Heart right ventricle (tissue), 16 donors: Measurements from ENCODE around the gene CD8A. TPM values are rescaled to one million over a fixed set of nuclear protein-coding genes. Genes with fewer than 3 reads are reported as not detected.
"Not testable (repeated sequence)": the region's sequence is repeated elsewhere in the genome, so short reads cannot be mapped to it uniquely, and the experiment has no call there.

Experiments used
- ATAC-seq, 8 donors: fragments of 200-7000 bp; cut with Tn5 transposase; one replicate each; pipeline ENCODE4 v1.9.1; 2020; ENCODE audit warnings: mild to moderate bottlenecking in 8 of 8, moderate library complexity in 8 of 8, moderate number of reproducible peaks in 1 of 8
- DNase-seq, 2 donors: peaks; one replicate each; pipeline ENCODE4 v3.0.0-alpha.2; 2020
- H3K27ac ChIP-seq, 10 donors: fragments of 200-600 bp; sonication (generic) in 2 of 10; one replicate each; pipeline versions ENCODE4 v1.5.0 to v1.8.0; 2020 to 2022; ENCODE audit warnings: mild to moderate bottlenecking in 3 of 10
- H3K27me3 ChIP-seq, 7 donors: fragments of 200-600 bp; one replicate each; pipeline ENCODE4 v1.8.0; 2021 to 2022; ENCODE audit warnings: mild to moderate bottlenecking in 2 of 7
- H3K36me3 ChIP-seq, 9 donors: fragments of 200-600 bp; sonication (generic) in 1 of 9; one replicate each; pipeline versions ENCODE4 v1.5.0 to v1.8.0; 2020 to 2022; ENCODE audit warnings: mild to moderate bottlenecking in 2 of 9
- H3K4me1 ChIP-seq, 9 donors: fragments of 200-600 bp; sonication (generic) in 1 of 9; one replicate each; pipeline versions ENCODE4 v1.5.0 to v1.8.0; 2020 to 2022; ENCODE audit warnings: mild to moderate bottlenecking in 4 of 9
- H3K4me3 ChIP-seq, 10 donors: fragments of 200-600 bp; sonication (generic) in 2 of 10; one replicate each; pipeline versions ENCODE4 v1.5.0 to v1.8.0; 2020 to 2022; ENCODE audit warnings: mild to moderate bottlenecking in 7 of 10, moderate library complexity in 2 of 10
- H3K9me3 ChIP-seq, 11 donors: fragments of 200-600 bp in 10 of 11; sonication (generic) in 2 of 11; one replicate each; pipeline versions ENCODE4 v1.5.0 to v1.8.0; 2013 to 2022; ENCODE audit warnings: mild to moderate bottlenecking in 2 of 11, control low read depth in 1 of 11, moderate library complexity in 1 of 11
- WGBS, 2 donors: extraction: QIAGEN DNeasy Blood & Tissue Kit; methylation state at CpG; one replicate each; pipeline ENCODE4 v1.1.7; 2013; ENCODE audit warnings: inconsistent platforms in 1 of 2; 5-methylcytosine and 5-hydroxymethylcytosine counted together
- intact Hi-C, 10 donors: fragments of 100-400 bp; cut with DNase I; formaldehyde crosslinking; loops; one replicate each; pipeline versions ENCODE4 v1.11.1 to v1.14.2; 2022
- long read RNA-seq, 3 donors: library from polyadenylated mRNA; unstranded; transcript quantifications; one replicate each; pipeline ENCODE4 v2.0.0, GENCODE V29; 2020 to 2021
- polyA plus RNA-seq, 2 donors: library from polyadenylated mRNA; stranded (reverse); fragments of 200-250 nt; gene quantifications; one replicate each; pipeline ENCODE4 v1.2.3, GENCODE V29; 2013
- total RNA-seq, 10 donors: library from RNA; stranded (reverse); fragmentation: NEBNext Ultra II Directional in 3 of 10; extraction: Animal tissue kit (Norgen Biotek cat#: 25700) in 3 of 10; gene quantifications; one replicate each; pipeline versions ENCODE4 v1.2.1 to v1.2.4, GENCODE V29; 2021 to 2023
- TF ChIP-seq, protein P1 (sequence below), 9 donors: fragments of 200-600 bp; sonication (generic) in 2 of 9; IDR thresholded peaks; one replicate each; pipeline versions ENCODE4 v1.5.0 to v1.8.0; 2021 to 2022; ENCODE audit warnings: antibody characterized with exemption in 9 of 9, mild to moderate bottlenecking in 5 of 9, moderate library complexity in 1 of 9
- donor health status: Arrhythmogenic right ventricular cardiomyopathy.
- donor health status: ischemic (EF 13 %, LVEDD 7.1; RV severe dilation, severe dysfunction).
- donor health status: healthy with polysubstance abuse.
- donor health status: DM: no; HTN: yes; CAD: no.
- donor health status: DM: no; HTN: no; CAD: no.
- donor health status: ischemic (EF 25% LVEDD 6.9; RV normal size, moderate dysfunction).
- donor health status: ischemic (EF 25% LVEDD 5.7; RV mildly dilated, moderate dysfunction).
- donor health status: healthy.
- donor health status: DM: yes; HTN: yes; CAD: no.
- donor health status: Ischemic cardiomyopathy.
- donor health status: ischemic (EF 35%, LVEDD 5.7; RV mildly dilated, moderate dysfunction).
- donor health status: nonischemic (EF 11% LVEDD 7.7; RV severe dilation, severe dysfunction).
- donor health status: DM: yes; HTN: yes; CAD: no.
- donor health status: PGD.
- donor health status: ischemic (EF 29% LVEDD 5.4; RV normal size, mild dysfunction).
- donor health status: nonischemic (EF 23%, LVEDD 6.1; RV moderate dilation, normal function).

CD8A gene
- total RNA-seq (10 to 100 TPM in 1 of 10 donors, under 1 TPM in 8, not detected in 1; 0.19 to 11.8 (median 0.48) TPM), polyA plus RNA-seq (under 1 TPM; 0.35 to 0.73 TPM)
- long read RNA-seq, donor 1, partial matches to known transcripts: 2 of 2 reads
- long read RNA-seq, donor 1, other reads (novel, unspliced or antisense): 0 of 2 reads
- long read RNA-seq, donor 2, partial matches to known transcripts: 1 of 1 reads
- long read RNA-seq, donor 2, other reads (novel, unspliced or antisense): 0 of 1 reads
- long read RNA-seq, donor 3, partial matches to known transcripts: 1 of 1 reads
- long read RNA-seq, donor 3, other reads (novel, unspliced or antisense): 0 of 1 reads

DNA sequence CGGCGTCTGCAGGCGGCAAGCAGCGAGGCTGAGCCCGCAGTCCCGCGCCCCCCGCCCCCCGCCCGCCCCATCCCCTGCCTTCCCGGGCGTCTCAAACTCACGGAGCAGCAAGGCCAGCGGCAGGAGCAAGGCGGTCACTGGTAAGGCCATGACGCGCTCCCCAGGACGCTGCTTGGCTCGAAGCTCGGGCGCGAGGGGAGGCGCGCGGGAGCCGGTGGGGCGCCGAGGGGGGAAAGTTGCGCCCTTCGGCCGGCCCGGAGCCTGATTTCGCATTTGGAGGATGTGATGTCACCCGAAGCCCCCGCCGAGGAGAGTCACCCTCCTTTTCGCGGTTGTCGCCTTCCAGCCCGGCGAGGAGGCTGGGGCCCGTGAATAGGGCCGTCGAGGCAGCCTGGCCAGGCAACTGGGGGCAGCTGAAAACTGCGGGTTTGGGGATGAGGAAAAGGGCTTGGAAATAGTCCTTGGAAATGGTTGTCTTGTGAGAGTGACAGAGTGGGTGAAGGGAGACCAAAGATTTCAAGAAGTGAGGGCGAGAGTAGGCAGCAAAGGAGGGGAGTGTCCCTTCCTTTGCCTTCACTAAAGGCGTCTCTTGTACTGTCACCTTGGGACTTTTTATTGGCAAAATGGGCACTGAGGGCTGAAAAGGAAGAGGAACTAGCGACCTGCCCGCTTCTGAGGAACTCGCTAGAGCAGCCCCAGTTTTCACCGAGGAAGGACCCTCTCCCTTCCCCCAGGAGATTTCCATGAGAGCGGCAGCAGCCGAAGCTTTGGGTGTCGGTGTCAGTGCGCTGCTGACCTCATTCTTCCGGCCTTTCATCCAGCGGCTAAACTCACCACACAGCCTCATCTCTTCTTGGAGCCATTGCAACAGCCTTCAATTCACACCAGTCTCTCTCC, at the start of gene CD8A:
Gene CD8A (minus strand): TSS at position 238 of the 897 bp plus-strand sequence. CDS start 88 bp downstream, at position 150.
- peaks cover 5 to 45% (median 39%) of the 10 kb centered on the region in 9 donors for H3K4me1 ChIP-seq
- TF ChIP-seq, protein P1, sequence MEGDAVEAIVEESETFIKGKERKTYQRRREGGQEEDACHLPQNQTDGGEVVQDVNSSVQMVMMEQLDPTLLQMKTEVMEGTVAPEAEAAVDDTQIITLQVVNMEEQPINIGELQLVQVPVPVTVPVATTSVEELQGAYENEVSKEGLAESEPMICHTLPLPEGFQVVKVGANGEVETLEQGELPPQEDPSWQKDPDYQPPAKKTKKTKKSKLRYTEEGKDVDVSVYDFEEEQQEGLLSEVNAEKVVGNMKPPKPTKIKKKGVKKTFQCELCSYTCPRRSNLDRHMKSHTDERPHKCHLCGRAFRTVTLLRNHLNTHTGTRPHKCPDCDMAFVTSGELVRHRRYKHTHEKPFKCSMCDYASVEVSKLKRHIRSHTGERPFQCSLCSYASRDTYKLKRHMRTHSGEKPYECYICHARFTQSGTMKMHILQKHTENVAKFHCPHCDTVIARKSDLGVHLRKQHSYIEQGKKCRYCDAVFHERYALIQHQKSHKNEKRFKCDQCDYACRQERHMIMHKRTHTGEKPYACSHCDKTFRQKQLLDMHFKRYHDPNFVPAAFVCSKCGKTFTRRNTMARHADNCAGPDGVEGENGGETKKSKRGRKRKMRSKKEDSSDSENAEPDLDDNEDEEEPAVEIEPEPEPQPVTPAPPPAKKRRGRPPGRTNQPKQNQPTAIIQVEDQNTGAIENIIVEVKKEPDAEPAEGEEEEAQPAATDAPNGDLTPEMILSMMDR (IDR thresholded peaks at IDR 0.05): no peak
- intact Hi-C loops: no loop called here
- H3K4me3 ChIP-seq: peak within 1 kb of the TSS in 9 of 10 donors; percentile 14 to 50 (median 30)
- peak within 1 kb of the TSS in 1 of 10 donors; percentile 78 for H3K27ac ChIP-seq
- 11 to 14% methylated on average over 57 of the region's 57 CpGs for WGBS, 2 donors
- DNase-seq: no peak
- H3K36me3 ChIP-seq: no peaks in the 10 kb centered on the region
- peak in 1 of 8 donors; percentile 20 for ATAC-seq
- H3K27me3 ChIP-seq: peaks cover 11 to 84% (median 63%) of the 10 kb centered on the region in 7 donors
- peaks cover 0 to 10% (median 0%) of the 10 kb centered on the region in 11 donors for H3K9me3 ChIP-seq

DNA sequence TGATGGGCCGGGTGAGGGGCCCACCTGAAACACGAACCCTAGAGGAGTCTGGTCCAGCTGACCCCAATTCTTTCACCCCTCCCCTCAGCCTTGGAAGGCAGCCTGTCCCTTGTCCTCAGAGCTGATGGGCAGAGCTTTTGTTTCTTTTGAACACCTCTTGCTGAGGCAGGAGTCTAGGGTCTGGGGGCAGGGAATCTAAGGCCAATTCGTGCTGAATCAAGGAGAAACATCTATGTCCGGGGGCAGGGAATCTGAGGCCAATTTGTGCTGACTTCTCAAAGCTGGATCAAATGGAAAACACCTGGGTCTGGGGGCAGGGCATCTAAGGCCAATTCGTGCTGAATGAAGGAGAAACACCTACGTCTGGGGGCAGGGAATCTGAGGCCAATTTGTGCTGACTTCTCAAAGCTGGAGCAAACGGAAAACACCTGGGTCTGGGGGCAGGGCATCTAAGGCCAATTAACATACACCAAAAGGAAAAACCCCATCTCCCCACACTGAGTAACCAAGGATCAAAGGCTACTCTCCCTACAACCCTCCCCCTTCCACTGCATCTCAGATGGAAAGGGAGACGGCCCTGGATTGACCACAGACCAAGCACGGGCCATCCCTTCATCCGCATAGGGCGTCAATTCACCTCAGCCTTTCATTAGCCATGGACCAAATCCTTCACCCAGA, 49.3 kb upstream of the CD8A start:
- DNase-seq, H3K27me3 ChIP-seq, ATAC-seq, H3K36me3 ChIP-seq, H3K27ac ChIP-seq, H3K9me3 ChIP-seq, H3K4me3 ChIP-seq, intact Hi-C loops: not testable (repeated sequence)
- WGBS, 2 donors: 74 to 75% methylated on average over 8 to 9 of the region's 11 CpGs
- peaks cover 0 to 15% (median 0%) of the 10 kb centered on the region in 9 donors for H3K4me1 ChIP-seq

DNA sequence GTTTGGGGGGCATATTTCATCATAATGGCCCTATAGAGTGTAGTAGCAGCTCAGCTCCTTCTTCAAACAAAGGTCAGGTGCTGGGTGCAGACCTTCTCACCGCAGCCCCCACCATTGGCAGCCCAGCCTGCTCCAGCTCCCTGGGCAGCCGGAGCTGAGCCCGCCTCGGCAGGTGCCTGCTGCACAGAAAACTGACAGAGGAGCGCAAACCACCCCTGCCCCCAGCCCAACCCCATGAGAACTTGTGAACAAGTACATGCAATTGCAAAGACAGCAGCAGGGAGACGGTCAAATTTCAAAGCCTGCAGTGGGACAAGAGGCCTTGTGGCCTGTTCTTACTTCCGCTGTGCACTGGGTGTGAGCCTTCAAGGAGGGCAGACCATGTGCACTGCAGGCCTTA, 48.7 kb upstream of the CD8A start:
- H3K36me3 ChIP-seq, ATAC-seq, H3K27ac ChIP-seq, H3K9me3 ChIP-seq, H3K4me3 ChIP-seq, intact Hi-C loops, DNase-seq, H3K27me3 ChIP-seq: not testable (repeated sequence)
- H3K4me1 ChIP-seq: peaks cover 0 to 15% (median 0%) of the 10 kb centered on the region in 9 donors
- WGBS, 2 donors: 94 to 96% methylated on average over 7 of the region's 7 CpGs

DNA sequence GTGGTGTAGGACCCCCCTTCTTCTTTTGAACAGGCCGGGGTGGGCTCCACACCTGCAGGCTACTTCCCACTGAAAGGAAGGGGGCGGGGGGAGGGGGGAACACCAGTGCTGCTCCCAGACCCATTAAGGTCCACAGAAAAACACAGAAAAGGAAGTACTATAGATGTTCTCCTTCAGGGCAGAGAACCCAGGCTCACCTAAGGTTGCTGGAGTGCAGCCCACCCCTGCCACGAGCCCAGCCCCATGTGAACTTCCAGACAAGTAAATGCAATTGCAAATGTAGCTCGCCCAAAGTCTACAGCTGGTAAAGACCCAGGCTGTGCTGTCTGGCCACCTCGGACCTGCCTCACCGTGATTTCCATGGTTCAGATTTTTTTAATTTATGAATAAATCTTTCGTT, 47.0 kb upstream of the CD8A start:
- DNase-seq, H3K9me3 ChIP-seq, intact Hi-C loops, H3K36me3 ChIP-seq, H3K27ac ChIP-seq: not testable (repeated sequence)
- Histone ChIP-seq H3K27me3 (peaks cover 0 to 14% (median 0%) of the 10 kb centered on the region in 7 donors), H3K4me1 (peaks cover 0 to 15% (median 0%) of the 10 kb centered on the region in 9 donors), H3K4me3 (peak overlapping the region in 1 of 10 donors; percentile 19)
- WGBS, 2 donors: 74 to 84% methylated on average over 5 to 6 of the region's 7 CpGs
- ATAC-seq: peak in 2 of 8 donors; percentile 11 to 18

DNA sequence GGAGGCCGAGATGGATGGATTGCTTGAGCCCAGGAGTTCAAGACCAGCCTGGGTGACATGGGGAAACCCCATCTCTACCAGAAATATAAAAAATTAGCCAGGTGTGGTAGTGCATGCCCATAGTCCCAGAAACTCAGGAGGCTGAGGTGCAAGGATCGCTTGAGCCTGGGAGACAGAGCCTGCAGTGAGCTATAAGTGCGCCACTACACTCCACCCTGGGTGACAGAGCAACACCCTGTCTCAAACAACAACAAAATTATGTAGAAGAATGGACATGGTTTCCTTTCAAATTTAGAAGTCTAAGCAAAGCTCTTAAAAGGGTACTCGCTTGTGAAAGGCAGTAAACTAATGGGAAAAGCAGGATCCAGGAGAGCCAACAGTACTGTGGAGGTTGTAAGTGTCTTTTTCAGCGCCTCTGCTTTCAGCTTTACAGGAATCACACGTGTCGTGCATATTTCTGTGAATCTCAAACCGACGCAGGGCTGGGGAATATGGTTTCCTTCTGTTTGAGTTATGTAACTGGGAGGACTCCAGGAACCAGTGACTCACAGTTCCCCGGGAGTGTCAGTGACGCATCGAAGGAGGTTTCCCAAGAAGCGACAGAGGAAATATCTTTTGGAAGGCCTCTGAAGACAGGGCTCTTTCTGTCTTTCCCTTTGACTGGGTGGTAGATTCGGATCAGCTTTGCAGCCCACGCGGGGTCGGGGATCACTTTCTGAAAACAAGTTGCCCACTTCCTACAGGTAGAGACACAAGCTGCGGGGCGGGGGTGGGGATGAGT, 46.4 kb upstream of the CD8A start:
- H3K36me3 ChIP-seq, H3K9me3 ChIP-seq, intact Hi-C loops: not testable (repeated sequence)
- H3K27ac ChIP-seq: peak overlapping the region in 4 of 10 donors; percentile 31 to 57 (median 36)
- peaks cover 0 to 14% (median 0%) of the 10 kb centered on the region in 7 donors for H3K27me3 ChIP-seq
- ATAC-seq (peak; percentile 83 to 98 (median 92)), DNase-seq (peak in 1 of 2 donors; percentile 74)
- WGBS, 2 donors: 43 to 62% methylated on average over 15 to 18 of the region's 19 CpGs
- H3K4me3 ChIP-seq: peak overlapping the region in 6 of 10 donors; percentile 16 to 26 (median 20)
- peaks cover 0 to 15% (median 0%) of the 10 kb centered on the region in 9 donors for H3K4me1 ChIP-seq

DNA sequence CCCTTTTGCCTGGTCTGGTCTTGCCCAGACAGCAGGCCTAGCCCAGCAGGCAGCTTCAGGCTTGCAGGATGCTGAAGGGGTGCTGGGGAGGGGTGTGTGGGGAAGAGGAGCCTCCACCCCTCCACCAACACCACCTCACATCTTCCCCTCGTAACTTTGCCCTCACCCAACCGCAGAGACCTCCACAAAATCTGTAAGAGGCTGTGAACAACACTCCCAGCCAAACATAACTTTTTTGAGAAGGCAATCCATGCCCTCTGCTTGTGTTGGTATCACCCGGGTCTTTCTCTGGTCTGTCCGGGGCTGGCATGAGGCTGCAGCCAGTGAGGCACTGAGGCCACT, 44.8 kb upstream of the CD8A start:
- H3K4me3 ChIP-seq, H3K9me3 ChIP-seq, DNase-seq, ATAC-seq, H3K27ac ChIP-seq, intact Hi-C loops, H3K36me3 ChIP-seq: not testable (repeated sequence)
- peaks cover 0 to 15% (median 0%) of the 10 kb centered on the region in 9 donors for H3K4me1 ChIP-seq
- 67 to 69% methylated on average over 2 to 4 of the region's 4 CpGs for WGBS, 2 donors
- peaks cover 0 to 20% (median 5%) of the 10 kb centered on the region in 7 donors for H3K27me3 ChIP-seq
